ENCODE measurements around the gene CDC42BPB.

DNA sequence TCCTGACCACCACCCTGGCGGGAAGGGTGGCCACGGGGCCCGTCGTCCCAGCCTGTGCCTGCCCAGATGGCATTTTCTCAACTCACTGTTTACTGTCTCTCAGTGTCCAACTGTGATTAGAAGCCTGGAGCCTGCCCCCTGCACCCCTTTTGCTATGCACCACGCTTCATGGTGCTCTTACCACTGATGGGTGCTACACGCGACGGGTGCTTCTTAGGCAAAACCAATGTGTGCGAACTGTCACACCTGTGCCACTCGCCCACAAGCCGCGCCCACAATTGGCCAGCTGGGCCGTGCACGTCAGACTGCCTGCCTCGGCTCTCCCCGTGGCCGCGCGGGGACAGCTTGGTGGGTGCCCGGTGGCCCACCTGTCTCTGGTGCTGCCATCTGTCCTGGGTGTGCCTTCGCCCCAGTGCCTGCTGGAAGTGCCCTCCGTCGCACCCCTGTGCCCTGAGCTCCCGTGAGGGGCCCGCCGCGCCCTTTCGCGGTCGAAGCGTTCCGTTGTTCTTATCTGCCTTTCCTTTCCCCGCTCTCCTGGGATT is 150.0 kb downstream of the CDC42BPB start:
- TF ChIP-seq EZH2 (IDR thresholded peaks at IDR 0.05; ENCODE audit: insufficient read depth, poor library complexity, severe bottlenecking) = no peak
- no peak for TF ChIP-seq EZH2phosphoT487 (IDR thresholded peaks at IDR 0.05; ENCODE audit: insufficient read depth, low read depth)

Data from GM23248 (cell line).